ENCODE data around the gene PTPN3.
"Not testable (repeated sequence)": the region's sequence is repeated elsewhere in the genome, so short reads cannot be mapped to it uniquely, and the experiment has no call there.

PTPN3 gene

GRCh38 chr9:109355564-109356297 is 142.4 kb downstream of the PTPN3 start:
- Histone ChIP-seq H3K9me3 (ENCODE audit: control insufficient read depth in 1 of 2, low read length in 2 of 2) (no peaks in the 10 kb centered on the region), H3K36me3 (ENCODE audit: control insufficient read depth in 1 of 2, insufficient read depth in 2 of 2, low read length in 2 of 2) (no peaks in the 10 kb centered on the region), H3K27me3 (ENCODE audit: control insufficient read depth in 1 of 2, insufficient read depth in 2 of 2, low read length in 2 of 2) (no peaks in the 10 kb centered on the region), H3K4me3 (ENCODE audit: low read depth in 1 of 2, low read length in 2 of 2) (no peak overlapping the region), H3K4me1 (ENCODE audit: control insufficient read depth in 1 of 2, insufficient read depth in 2 of 2, low read length in 2 of 2) (no peaks in the 10 kb centered on the region), H3K27ac (ENCODE audit: low read depth, low read length) (no peak overlapping the region), H3K9ac (ENCODE audit: low read depth in 1 of 2, low read length in 2 of 2) (no peak overlapping the region)

- Histone ChIP-seq H3K36me3 (ENCODE audit: control insufficient read depth in 1 of 2, insufficient read depth in 2 of 2, low read length in 2 of 2) (no peaks in the 10 kb centered on the region), H3K27ac (ENCODE audit: low read depth, low read length) (no peak overlapping the region), H3K27me3 (ENCODE audit: control insufficient read depth in 1 of 2, insufficient read depth in 2 of 2, low read length in 2 of 2) (no peaks in the 10 kb centered on the region), H3K4me1 (ENCODE audit: control insufficient read depth in 1 of 2, insufficient read depth in 2 of 2, low read length in 2 of 2) (no peaks in the 10 kb centered on the region), H3K9me3 (ENCODE audit: control insufficient read depth in 1 of 2, low read length in 2 of 2) (no peaks in the 10 kb centered on the region), H3K9ac (ENCODE audit: low read depth in 1 of 2, low read length in 2 of 2) (no peak overlapping the region), H3K4me3 (ENCODE audit: low read depth in 1 of 2, low read length in 2 of 2) (no peak overlapping the region)
Observed at GRCh38 chr9:109354190-109354589, 143.9 kb downstream of the PTPN3 start.

GRCh38 chr9:109351032-109351431 is 147.1 kb downstream of the PTPN3 start:
- Histone ChIP-seq H3K9me3 (ENCODE audit: control insufficient read depth in 1 of 2, low read length in 2 of 2) (no peaks in the 10 kb centered on the region), H3K36me3 (ENCODE audit: control insufficient read depth in 1 of 2, insufficient read depth in 2 of 2, low read length in 2 of 2) (no peaks in the 10 kb centered on the region), H3K4me1 (ENCODE audit: control insufficient read depth in 1 of 2, insufficient read depth in 2 of 2, low read length in 2 of 2) (peaks cover 3% of the 10 kb centered on the region in 2 donors), H3K4me3 (ENCODE audit: low read depth in 1 of 2, low read length in 2 of 2) (no peak overlapping the region), H3K9ac (ENCODE audit: low read depth in 1 of 2, low read length in 2 of 2) (no peak overlapping the region), H3K27ac (ENCODE audit: low read depth, low read length) (no peak overlapping the region), H3K27me3 (ENCODE audit: control insufficient read depth in 1 of 2, insufficient read depth in 2 of 2, low read length in 2 of 2) (no peaks in the 10 kb centered on the region)

GRCh38 chr9:109349421-109349846 is 148.7 kb downstream of the PTPN3 start:
- Histone ChIP-seq H3K9me3 (ENCODE audit: control insufficient read depth in 1 of 2, low read length in 2 of 2) (no peaks in the 10 kb centered on the region), H3K27ac (ENCODE audit: low read depth, low read length) (no peak overlapping the region), H3K4me3 (ENCODE audit: low read depth in 1 of 2, low read length in 2 of 2) (no peak overlapping the region), H3K4me1 (ENCODE audit: control insufficient read depth in 1 of 2, insufficient read depth in 2 of 2, low read length in 2 of 2) (peaks cover 7 to 15% of the 10 kb centered on the region in 2 donors), H3K36me3 (ENCODE audit: control insufficient read depth in 1 of 2, insufficient read depth in 2 of 2, low read length in 2 of 2) (no peaks in the 10 kb centered on the region), H3K27me3 (ENCODE audit: control insufficient read depth in 1 of 2, insufficient read depth in 2 of 2, low read length in 2 of 2) (no peaks in the 10 kb centered on the region), H3K9ac (ENCODE audit: low read depth in 1 of 2, low read length in 2 of 2) (no peak overlapping the region)

- H3K27ac ChIP-seq (ENCODE audit: low read depth, low read length) = no peak overlapping the region
- H3K4me1 ChIP-seq (ENCODE audit: control insufficient read depth in 1 of 2, insufficient read depth in 2 of 2, low read length in 2 of 2) = peaks cover 13 to 23% of the 10 kb centered on the region in 2 donors
- no peaks in the 10 kb centered on the region for H3K9me3 ChIP-seq (ENCODE audit: control insufficient read depth in 1 of 2, low read length in 2 of 2)
- peaks cover 0 to 2% of the 10 kb centered on the region in 2 donors for H3K27me3 ChIP-seq (ENCODE audit: control insufficient read depth in 1 of 2, insufficient read depth in 2 of 2, low read length in 2 of 2)
- H3K4me3 ChIP-seq (ENCODE audit: low read depth in 1 of 2, low read length in 2 of 2) = no peak overlapping the region
- no peaks in the 10 kb centered on the region for H3K36me3 ChIP-seq (ENCODE audit: control insufficient read depth in 1 of 2, insufficient read depth in 2 of 2, low read length in 2 of 2)
- no peak overlapping the region for H3K9ac ChIP-seq (ENCODE audit: low read depth in 1 of 2, low read length in 2 of 2)
Observed at GRCh38 chr9:109346904-109347303, 151.2 kb downstream of the PTPN3 start.

GRCh38 chr9:109344866-109345265 is 153.2 kb downstream of the PTPN3 start:
- Histone ChIP-seq H3K27ac (ENCODE audit: low read depth, low read length) (no peak overlapping the region), H3K4me1 (ENCODE audit: control insufficient read depth in 1 of 2, insufficient read depth in 2 of 2, low read length in 2 of 2) (peaks cover 13 to 23% of the 10 kb centered on the region in 2 donors), H3K27me3 (ENCODE audit: control insufficient read depth in 1 of 2, insufficient read depth in 2 of 2, low read length in 2 of 2) (peaks cover 0 to 2% of the 10 kb centered on the region in 2 donors), H3K36me3 (ENCODE audit: control insufficient read depth in 1 of 2, insufficient read depth in 2 of 2, low read length in 2 of 2) (no peaks in the 10 kb centered on the region), H3K9ac (ENCODE audit: low read depth in 1 of 2, low read length in 2 of 2) (peak overlapping the region in 1 of 2 donors; percentile 55), H3K4me3 (ENCODE audit: low read depth in 1 of 2, low read length in 2 of 2) (peak overlapping the region in 1 of 2 donors; percentile 9), H3K9me3 (ENCODE audit: control insufficient read depth in 1 of 2, low read length in 2 of 2) (no peaks in the 10 kb centered on the region)

GRCh38 chr9:109342878-109343277 is 155.2 kb downstream of the PTPN3 start:
- no peaks in the 10 kb centered on the region for H3K36me3 ChIP-seq (ENCODE audit: control insufficient read depth in 1 of 2, insufficient read depth in 2 of 2, low read length in 2 of 2)
- H3K27me3 ChIP-seq (ENCODE audit: control insufficient read depth in 1 of 2, insufficient read depth in 2 of 2, low read length in 2 of 2) = peaks cover 0 to 2% of the 10 kb centered on the region in 2 donors
- peaks cover 13 to 23% of the 10 kb centered on the region in 2 donors for H3K4me1 ChIP-seq (ENCODE audit: control insufficient read depth in 1 of 2, insufficient read depth in 2 of 2, low read length in 2 of 2)
- no peak overlapping the region for H3K4me3 ChIP-seq (ENCODE audit: low read depth in 1 of 2, low read length in 2 of 2)
- H3K27ac ChIP-seq (ENCODE audit: low read depth, low read length) = no peak overlapping the region
- H3K9me3 ChIP-seq (ENCODE audit: control insufficient read depth in 1 of 2, low read length in 2 of 2) = no peaks in the 10 kb centered on the region
- H3K9ac ChIP-seq (ENCODE audit: low read depth in 1 of 2, low read length in 2 of 2) = no peak overlapping the region

GRCh38 chr9:109341561-109341960 is 156.5 kb downstream of the PTPN3 start:
- Histone ChIP-seq H3K9ac (ENCODE audit: low read depth in 1 of 2, low read length in 2 of 2) (no peak overlapping the region), H3K36me3 (ENCODE audit: control insufficient read depth in 1 of 2, insufficient read depth in 2 of 2, low read length in 2 of 2) (no peaks in the 10 kb centered on the region), H3K27ac (ENCODE audit: low read depth, low read length) (no peak overlapping the region), H3K9me3 (ENCODE audit: control insufficient read depth in 1 of 2, low read length in 2 of 2) (no peaks in the 10 kb centered on the region), H3K27me3 (ENCODE audit: control insufficient read depth in 1 of 2, insufficient read depth in 2 of 2, low read length in 2 of 2) (peaks cover 0 to 2% of the 10 kb centered on the region in 2 donors), H3K4me1 (ENCODE audit: control insufficient read depth in 1 of 2, insufficient read depth in 2 of 2, low read length in 2 of 2) (peaks cover 10 to 20% of the 10 kb centered on the region in 2 donors), H3K4me3 (ENCODE audit: low read depth in 1 of 2, low read length in 2 of 2) (no peak overlapping the region)

- not testable (repeated sequence) for H3K4me3 ChIP-seq (ENCODE audit: low read depth in 1 of 2, low read length in 2 of 2); H3K9me3 ChIP-seq (ENCODE audit: control insufficient read depth in 1 of 2, low read length in 2 of 2); H3K27me3 ChIP-seq (ENCODE audit: control insufficient read depth in 1 of 2, insufficient read depth in 2 of 2, low read length in 2 of 2); H3K36me3 ChIP-seq (ENCODE audit: control insufficient read depth in 1 of 2, insufficient read depth in 2 of 2, low read length in 2 of 2); H3K9ac ChIP-seq (ENCODE audit: low read depth in 1 of 2, low read length in 2 of 2); H3K27ac ChIP-seq (ENCODE audit: low read depth, low read length)
- peaks cover 10 to 20% of the 10 kb centered on the region in 2 donors for H3K4me1 ChIP-seq (ENCODE audit: control insufficient read depth in 1 of 2, insufficient read depth in 2 of 2, low read length in 2 of 2)
Observed at GRCh38 chr9:109340979-109341378, 157.1 kb downstream of the PTPN3 start.

GRCh38 chr9:109336409-109336808 is 161.7 kb downstream of the PTPN3 start:
- H3K27me3 ChIP-seq (ENCODE audit: control insufficient read depth in 1 of 2, insufficient read depth in 2 of 2, low read length in 2 of 2) = no peaks in the 10 kb centered on the region
- H3K36me3 ChIP-seq (ENCODE audit: control insufficient read depth in 1 of 2, insufficient read depth in 2 of 2, low read length in 2 of 2) = no peaks in the 10 kb centered on the region
- H3K9ac ChIP-seq (ENCODE audit: low read depth in 1 of 2, low read length in 2 of 2) = no peak overlapping the region
- no peak overlapping the region for H3K4me3 ChIP-seq (ENCODE audit: low read depth in 1 of 2, low read length in 2 of 2)
- H3K9me3 ChIP-seq (ENCODE audit: control insufficient read depth in 1 of 2, low read length in 2 of 2) = no peaks in the 10 kb centered on the region
- H3K27ac ChIP-seq (ENCODE audit: low read depth, low read length) = no peak overlapping the region
- no peaks in the 10 kb centered on the region for H3K4me1 ChIP-seq (ENCODE audit: control insufficient read depth in 1 of 2, insufficient read depth in 2 of 2, low read length in 2 of 2)

All from duodenal mucosa (tissue), 2 donors.